ENCODE results near the gene DBNL. TPM values are rescaled to one million over a fixed set of nuclear protein-coding genes. Genes with fewer than 3 reads are reported as not detected.
A peak's percentile ranks its signal among the peaks of the same experiment; 100 is the strongest.

The DBNL gene
- polyA plus RNA-seq, 2 of the 4 experiments (the other 2 are of a cell fraction): 41.8 to 95.0 TPM

DNA sequence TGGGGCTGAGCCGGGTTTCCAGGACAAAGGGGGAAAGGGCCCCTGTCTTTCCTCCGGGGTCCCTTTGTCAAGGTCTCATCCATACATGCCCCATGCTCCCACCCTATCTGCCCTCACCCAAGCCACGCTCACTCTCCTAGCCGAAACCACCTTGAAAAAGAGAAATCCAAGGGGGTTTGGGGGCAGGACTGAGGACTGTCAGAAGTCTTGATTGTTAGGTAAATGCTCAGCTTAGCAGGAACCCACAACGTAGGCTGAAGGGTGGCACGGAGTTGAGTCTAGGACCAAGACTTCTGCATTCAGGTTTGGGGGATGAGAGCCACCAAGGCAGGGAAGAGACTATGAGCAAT is 21.6 kb downstream of the DBNL start:
- ChIA-PET CTCF (no interaction called here), POLR2A (interaction anchor here (1.4 kb wide), 1 partner anchor 22 kb away, joined by 5 read pairs; the partner anchor contains the start of gene DBNL)
- Histone ChIP-seq H3K4me3 (no peak overlapping the region), H3K9me3 (no peaks in the 10 kb centered on the region), H3K4me1 (no peaks in the 10 kb centered on the region), H3K4me2 (no peak overlapping the region), H3K27ac (no peak overlapping the region)
- DNase-seq (ENCODE audit: low read depth in 1 of 2, low spot score in 1 of 2) (no peak), ATAC-seq (peak in 1 of 2 experiments; percentile 2; a peak in 2 of 6 replicates), FAIRE-seq (no peak)
- TF ChIP-seq JUNB (IDR thresholded peaks at IDR 0.05) (no peak), CEBPB (IDR thresholded peaks at IDR 0.05) (no peak), TP53 (CRISPR knock-in tag; IDR thresholded peaks at IDR 0.05) (no peak)
- TF ChIP-seq, protein P1, sequence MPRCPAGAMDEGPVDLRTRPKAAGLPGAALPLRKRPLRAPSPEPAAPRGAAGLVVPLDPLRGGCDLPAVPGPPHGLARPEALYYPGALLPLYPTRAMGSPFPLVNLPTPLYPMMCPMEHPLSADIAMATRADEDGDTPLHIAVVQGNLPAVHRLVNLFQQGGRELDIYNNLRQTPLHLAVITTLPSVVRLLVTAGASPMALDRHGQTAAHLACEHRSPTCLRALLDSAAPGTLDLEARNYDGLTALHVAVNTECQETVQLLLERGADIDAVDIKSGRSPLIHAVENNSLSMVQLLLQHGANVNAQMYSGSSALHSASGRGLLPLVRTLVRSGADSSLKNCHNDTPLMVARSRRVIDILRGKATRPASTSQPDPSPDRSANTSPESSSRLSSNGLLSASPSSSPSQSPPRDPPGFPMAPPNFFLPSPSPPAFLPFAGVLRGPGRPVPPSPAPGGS (IDR thresholded peaks at IDR 0.05): 0 out of 3 replicates have a peak, but pooled peaks have one; percentile 22
- 73% methylated on average over 6 of the region's 6 CpGs for WGBS (ENCODE audit: missing lambda C conversion rate)

DNA sequence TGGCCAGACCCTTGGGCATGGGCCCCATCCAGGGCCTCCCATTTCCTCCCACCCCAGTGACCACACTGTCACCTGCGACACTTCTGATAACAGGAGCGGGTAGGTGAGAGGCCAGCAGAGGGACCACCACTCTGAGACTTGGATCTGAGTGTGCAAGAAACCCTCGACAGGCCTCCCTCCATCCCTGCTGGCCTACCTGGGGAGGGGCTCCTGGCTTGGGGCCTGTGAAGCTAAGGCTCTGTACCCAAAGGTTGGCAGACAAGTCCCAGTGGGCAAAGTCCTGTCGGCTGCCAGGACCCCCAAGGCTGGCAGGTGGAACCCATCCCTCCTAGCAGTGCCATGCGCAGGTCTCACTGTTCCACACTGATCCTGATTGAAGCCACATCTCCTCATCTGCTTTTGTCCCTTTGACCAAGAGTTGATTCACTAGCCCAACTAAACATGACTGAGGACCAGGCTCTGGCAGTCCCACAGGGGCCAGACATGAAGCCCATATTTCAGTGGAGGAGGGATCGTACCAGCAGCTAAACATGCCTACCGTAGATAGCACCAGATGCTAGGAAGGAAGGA is 22.1 kb downstream of the DBNL start:
- FAIRE-seq (no peak), DNase-seq (ENCODE audit: low read depth in 1 of 2, low spot score in 1 of 2) (no peak), ATAC-seq (peak in 1 of 2 experiments; percentile 5; a peak in 3 of 6 replicates)
- no peak for TF ChIP-seq RCOR1 (IDR thresholded peaks at IDR 0.05; ENCODE audit: low read depth, low read length)
- TF ChIP-seq, protein P2, sequence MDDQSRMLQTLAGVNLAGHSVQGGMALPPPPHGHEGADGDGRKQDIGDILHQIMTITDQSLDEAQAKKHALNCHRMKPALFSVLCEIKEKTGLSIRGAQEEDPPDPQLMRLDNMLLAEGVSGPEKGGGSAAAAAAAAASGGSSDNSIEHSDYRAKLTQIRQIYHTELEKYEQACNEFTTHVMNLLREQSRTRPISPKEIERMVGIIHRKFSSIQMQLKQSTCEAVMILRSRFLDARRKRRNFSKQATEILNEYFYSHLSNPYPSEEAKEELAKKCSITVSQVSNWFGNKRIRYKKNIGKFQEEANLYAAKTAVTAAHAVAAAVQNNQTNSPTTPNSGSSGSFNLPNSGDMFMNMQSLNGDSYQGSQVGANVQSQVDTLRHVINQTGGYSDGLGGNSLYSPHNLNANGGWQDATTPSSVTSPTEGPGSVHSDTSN (IDR thresholded peaks at IDR 0.05): peak; percentile 16; the same call in 1 of the 2 replicates
- TF ChIP-seq ZSCAN20 (CRISPR knock-in tag; IDR thresholded peaks at IDR 0.05): no peak
- H3K4me2 ChIP-seq: no peak overlapping the region
- no peak overlapping the region for H3K27ac ChIP-seq
- ChIA-PET CTCF (interaction anchor here (1.5 kb wide), 1 partner anchor 10 kb away, joined by 4 read pairs; no protein-coding TSS in a partner anchor), POLR2A (interaction anchor here (1.4 kb wide), 1 partner anchor 22 kb away, joined by 5 read pairs; the partner anchor contains the start of gene DBNL)
- H3K9me3 ChIP-seq: no peaks in the 10 kb centered on the region
- no peak overlapping the region for H3K4me3 ChIP-seq
- 78% methylated on average over 5 of the region's 7 CpGs for WGBS (ENCODE audit: missing lambda C conversion rate)
- peaks cover 3% of the 10 kb centered on the region; the same call in 2 of the 3 replicates for H3K4me1 ChIP-seq

DNA sequence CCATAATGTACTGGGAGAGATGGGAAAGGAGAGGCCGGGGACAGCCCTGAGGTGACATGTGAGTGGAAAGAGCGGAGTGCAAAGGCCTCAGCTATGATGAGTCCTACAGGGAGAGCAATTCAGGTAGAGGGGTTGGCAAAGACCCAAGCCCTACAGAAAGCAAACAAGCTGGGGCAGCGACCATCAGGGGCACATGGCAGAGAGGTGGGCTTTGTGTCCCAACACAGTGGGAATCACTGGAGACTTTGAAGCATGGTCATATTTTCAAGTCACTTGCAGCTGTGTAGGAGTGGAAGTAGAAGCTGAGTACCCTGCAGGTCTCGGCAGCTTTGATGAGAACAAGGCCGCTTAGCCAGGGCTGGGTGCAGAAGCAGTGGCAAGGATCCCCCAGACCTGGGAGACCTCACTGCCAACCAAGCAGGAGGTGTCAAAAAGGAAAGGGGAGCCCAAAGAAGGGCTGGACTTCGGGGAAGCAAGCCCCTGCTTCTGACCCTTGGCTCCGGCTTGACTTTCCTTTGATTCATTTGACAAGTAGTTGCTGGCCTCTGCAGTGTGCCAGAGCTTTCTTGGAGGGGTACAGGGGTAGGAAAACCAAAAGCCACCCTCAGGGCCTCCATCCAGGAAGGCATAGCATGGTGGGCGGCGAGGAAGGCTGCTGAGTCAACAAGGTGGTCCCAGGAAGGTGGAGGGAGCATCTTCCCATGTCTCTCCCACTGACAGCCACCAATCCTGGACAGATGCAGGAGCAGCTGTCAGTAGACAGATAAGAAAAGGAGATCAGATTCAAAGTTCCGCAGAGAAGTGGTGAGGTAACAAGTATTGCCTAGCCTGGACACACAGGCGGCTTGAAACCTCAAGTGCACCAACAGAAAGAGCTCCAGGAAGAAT is 22.8 kb downstream of the DBNL start:
- no peak overlapping the region for H3K4me3 ChIP-seq
- no peaks in the 10 kb centered on the region for H3K9me3 ChIP-seq
- H3K4me2 ChIP-seq: no peak overlapping the region
- POLR2A ChIA-PET: interaction anchor here (1.5 kb wide), 1 partner anchor 23 kb away, joined by 4 read pairs; the partner anchor contains the start of gene DBNL
- DNase-seq (ENCODE audit: low read depth in 1 of 2, low spot score in 1 of 2) (no peak), FAIRE-seq (no peak), ATAC-seq (peak; percentile 7 to 8; a peak in 3 of 6 replicates)
- TF ChIP-seq, protein P2 (IDR thresholded peaks at IDR 0.05): 0 out of 2 replicates have a peak, but pooled peaks have one; percentile 13
- TF ChIP-seq HOXB13 (CRISPR knock-in tag; IDR thresholded peaks at IDR 0.05; ENCODE audit: low read depth) (no peak), GATA3 (IDR thresholded peaks at IDR 0.05; ENCODE audit: borderline replicate concordance) (0 out of 2 replicates have a peak, but pooled peaks have one; percentile 16), POLR2A (IDR thresholded peaks at IDR 0.05; ENCODE audit: low read length) (peak; percentile 25; the same call in 1 of the 2 replicates)
- CTCF ChIA-PET: interaction anchor here (1.1 to 2.0 kb wide), 4 partner anchors 9 to 129 kb away, joined by 4 to 5 read pairs (median 4); no protein-coding TSS in a partner anchor
- H3K27ac ChIP-seq: no peak overlapping the region
- peaks cover 10% of the 10 kb centered on the region for H3K4me1 ChIP-seq
- WGBS (ENCODE audit: missing lambda C conversion rate): 80% methylated on average over 11 of the region's 11 CpGs

DNA sequence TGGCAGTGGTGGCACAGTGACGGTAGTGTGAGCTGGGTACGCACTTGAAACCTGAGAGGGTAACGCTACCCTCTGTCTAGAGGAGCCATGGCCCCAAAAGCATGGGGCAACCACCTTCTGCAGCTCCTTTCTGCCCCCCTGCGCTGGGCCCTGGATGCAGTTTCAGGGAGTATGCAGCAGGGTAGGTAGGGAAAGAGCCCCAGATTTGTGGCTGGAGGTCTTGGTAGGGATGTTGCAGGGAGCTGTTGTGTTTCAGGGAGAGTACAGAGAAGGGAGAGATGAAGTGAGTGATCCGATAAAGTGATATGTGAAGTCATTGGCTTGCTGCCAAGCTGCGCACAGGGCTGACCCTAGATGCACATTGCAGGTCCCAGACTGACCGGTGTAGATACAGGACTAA is 23.6 kb downstream of the DBNL start:
- Histone ChIP-seq H3K4me2 (no peak overlapping the region), H3K27ac (no peak overlapping the region), H3K9me3 (no peaks in the 10 kb centered on the region), H3K4me3 (no peak overlapping the region), H3K4me1 (peaks cover 16% of the 10 kb centered on the region)
- no peak for FAIRE-seq
- ATAC-seq: no peak
- POLR2A ChIA-PET: interaction anchor here (1.5 kb wide), 1 partner anchor 23 kb away, joined by 4 read pairs; the partner anchor contains the start of gene DBNL
- CTCF ChIA-PET: interaction anchor here (1.1 to 2.0 kb wide), 6 partner anchors 8 to 128 kb away, joined by 3 to 5 read pairs (median 4); no protein-coding TSS in a partner anchor
- 65% methylated on average over 7 of the region's 7 CpGs for WGBS (ENCODE audit: missing lambda C conversion rate)
- no peak for DNase-seq (ENCODE audit: low read depth in 1 of 2, low spot score in 1 of 2)
- no peak for TF ChIP-seq RFX5 (IDR thresholded peaks at IDR 0.05)
- no peak for TF ChIP-seq FOSB (CRISPR knock-in tag; IDR thresholded peaks at IDR 0.05)
- TF ChIP-seq NPAS2 (CRISPR knock-in tag; IDR thresholded peaks at IDR 0.05; ENCODE audit: borderline replicate concordance): no peak
- no peak for TF ChIP-seq EP300 (IDR thresholded peaks at IDR 0.05)
- TF ChIP-seq HDAC2 (IDR thresholded peaks at IDR 0.05): no peak
- TF ChIP-seq HOXB5 (CRISPR knock-in tag; IDR thresholded peaks at IDR 0.05): no peak
- TF ChIP-seq CHD4 (IDR thresholded peaks at IDR 0.05; ENCODE audit: borderline replicate concordance): no peak
- no peak for TF ChIP-seq EHMT2 (IDR thresholded peaks at IDR 0.05; ENCODE audit: low read depth)
- TF ChIP-seq ZSCAN20 (CRISPR knock-in tag; IDR thresholded peaks at IDR 0.05): no peak
- no peak for TF ChIP-seq HOXB13 (CRISPR knock-in tag; IDR thresholded peaks at IDR 0.05; ENCODE audit: low read depth)
- TF ChIP-seq RARB (CRISPR knock-in tag; IDR thresholded peaks at IDR 0.05): no peak
- TF ChIP-seq, protein P3, sequence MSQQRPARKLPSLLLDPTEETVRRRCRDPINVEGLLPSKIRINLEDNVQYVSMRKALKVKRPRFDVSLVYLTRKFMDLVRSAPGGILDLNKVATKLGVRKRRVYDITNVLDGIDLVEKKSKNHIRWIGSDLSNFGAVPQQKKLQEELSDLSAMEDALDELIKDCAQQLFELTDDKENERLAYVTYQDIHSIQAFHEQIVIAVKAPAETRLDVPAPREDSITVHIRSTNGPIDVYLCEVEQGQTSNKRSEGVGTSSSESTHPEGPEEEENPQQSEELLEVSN (IDR thresholded peaks at IDR 0.05; ENCODE audit: borderline replicate concordance, low read depth): no peak
- TF ChIP-seq, protein P4, sequence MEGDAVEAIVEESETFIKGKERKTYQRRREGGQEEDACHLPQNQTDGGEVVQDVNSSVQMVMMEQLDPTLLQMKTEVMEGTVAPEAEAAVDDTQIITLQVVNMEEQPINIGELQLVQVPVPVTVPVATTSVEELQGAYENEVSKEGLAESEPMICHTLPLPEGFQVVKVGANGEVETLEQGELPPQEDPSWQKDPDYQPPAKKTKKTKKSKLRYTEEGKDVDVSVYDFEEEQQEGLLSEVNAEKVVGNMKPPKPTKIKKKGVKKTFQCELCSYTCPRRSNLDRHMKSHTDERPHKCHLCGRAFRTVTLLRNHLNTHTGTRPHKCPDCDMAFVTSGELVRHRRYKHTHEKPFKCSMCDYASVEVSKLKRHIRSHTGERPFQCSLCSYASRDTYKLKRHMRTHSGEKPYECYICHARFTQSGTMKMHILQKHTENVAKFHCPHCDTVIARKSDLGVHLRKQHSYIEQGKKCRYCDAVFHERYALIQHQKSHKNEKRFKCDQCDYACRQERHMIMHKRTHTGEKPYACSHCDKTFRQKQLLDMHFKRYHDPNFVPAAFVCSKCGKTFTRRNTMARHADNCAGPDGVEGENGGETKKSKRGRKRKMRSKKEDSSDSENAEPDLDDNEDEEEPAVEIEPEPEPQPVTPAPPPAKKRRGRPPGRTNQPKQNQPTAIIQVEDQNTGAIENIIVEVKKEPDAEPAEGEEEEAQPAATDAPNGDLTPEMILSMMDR (IDR thresholded peaks at IDR 0.05): no peak
- no peak for TF ChIP-seq ZFP36 (IDR thresholded peaks at IDR 0.05; ENCODE audit: borderline replicate concordance, partially characterized antibody)

Data from A549 (cell line).